HUES64 (cell line): ENCODE data around the gene OGFOD3.
"Not testable (repeated sequence)": the region's sequence is repeated elsewhere in the genome, so short reads cannot be mapped to it uniquely, and the experiment has no call there.

Experiments used
- H3K27ac ChIP-seq: 2 replicates; pipeline ENCODE4 v1.7.0; 2013; ENCODE audit warnings: low read depth, low read length, inconsistent platforms
- H3K27me3 ChIP-seq: 2 replicates; pipeline ENCODE4 v1.6.1; 2013; ENCODE audit warnings: mild to moderate bottlenecking, low read length; ENCODE audit not compliant: insufficient read depth
- H3K36me3 ChIP-seq: 2 replicates; pipeline ENCODE4 v1.6.1; 2013; ENCODE audit warnings: mild to moderate bottlenecking, low read length; ENCODE audit not compliant: insufficient read depth
- H3K4me1 ChIP-seq: 2 replicates; pipeline ENCODE4 v1.6.1; 2013; ENCODE audit warnings: mild to moderate bottlenecking, low read length, moderate library complexity; ENCODE audit not compliant: insufficient read depth
- H3K4me3 ChIP-seq: 2 replicates; pipeline ENCODE4 v1.5.1; 2013; ENCODE audit warnings: mild to moderate bottlenecking, low read length, moderate library complexity
- H3K9ac ChIP-seq: 2 replicates; pipeline ENCODE4 v1.6.1; 2013; ENCODE audit warnings: mild to moderate bottlenecking, low read depth, low read length
- H3K9me3 ChIP-seq: 2 replicates; pipeline ENCODE4 v1.6.1; 2013; ENCODE audit warnings: low read depth, low read length; ENCODE audit not compliant: insufficient read depth
- WGBS: fragments of 150-250, 120-280 bp; methylation state at CpG from one replicate; pipeline ENCODE4 v1.1.7; 2013; ENCODE audit warnings: missing lambda C conversion rate; 5-methylcytosine and 5-hydroxymethylcytosine counted together

The OGFOD3 gene

DNA sequence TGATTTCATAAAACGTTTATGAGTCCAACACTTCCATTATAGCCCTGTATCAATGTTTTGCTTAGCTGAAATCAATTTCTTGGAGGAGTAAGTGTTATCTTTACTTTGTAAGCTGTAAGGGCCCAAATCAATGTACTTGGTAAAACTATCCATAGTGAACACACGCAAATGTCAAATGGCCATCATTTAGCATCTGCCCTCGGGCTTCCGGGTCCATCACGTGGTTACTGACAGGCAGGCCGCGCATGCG is 39.5 kb upstream of the OGFOD3 start:
- H3K9ac ChIP-seq: peak overlapping the region; percentile 93
- 6% methylated on average over 8 of the region's 8 CpGs for WGBS
- H3K27ac ChIP-seq: peak overlapping the region; percentile 99
- H3K9me3 ChIP-seq: no peaks in the 10 kb centered on the region; the same call in 1 of the 2 replicates
- H3K27me3 ChIP-seq: no peaks in the 10 kb centered on the region
- peaks cover 26% of the 10 kb centered on the region for H3K36me3 ChIP-seq
- peaks cover 5% of the 10 kb centered on the region; the same call in 1 of the 2 replicates for H3K4me1 ChIP-seq
- peak overlapping the region; percentile 78 for H3K4me3 ChIP-seq

DNA sequence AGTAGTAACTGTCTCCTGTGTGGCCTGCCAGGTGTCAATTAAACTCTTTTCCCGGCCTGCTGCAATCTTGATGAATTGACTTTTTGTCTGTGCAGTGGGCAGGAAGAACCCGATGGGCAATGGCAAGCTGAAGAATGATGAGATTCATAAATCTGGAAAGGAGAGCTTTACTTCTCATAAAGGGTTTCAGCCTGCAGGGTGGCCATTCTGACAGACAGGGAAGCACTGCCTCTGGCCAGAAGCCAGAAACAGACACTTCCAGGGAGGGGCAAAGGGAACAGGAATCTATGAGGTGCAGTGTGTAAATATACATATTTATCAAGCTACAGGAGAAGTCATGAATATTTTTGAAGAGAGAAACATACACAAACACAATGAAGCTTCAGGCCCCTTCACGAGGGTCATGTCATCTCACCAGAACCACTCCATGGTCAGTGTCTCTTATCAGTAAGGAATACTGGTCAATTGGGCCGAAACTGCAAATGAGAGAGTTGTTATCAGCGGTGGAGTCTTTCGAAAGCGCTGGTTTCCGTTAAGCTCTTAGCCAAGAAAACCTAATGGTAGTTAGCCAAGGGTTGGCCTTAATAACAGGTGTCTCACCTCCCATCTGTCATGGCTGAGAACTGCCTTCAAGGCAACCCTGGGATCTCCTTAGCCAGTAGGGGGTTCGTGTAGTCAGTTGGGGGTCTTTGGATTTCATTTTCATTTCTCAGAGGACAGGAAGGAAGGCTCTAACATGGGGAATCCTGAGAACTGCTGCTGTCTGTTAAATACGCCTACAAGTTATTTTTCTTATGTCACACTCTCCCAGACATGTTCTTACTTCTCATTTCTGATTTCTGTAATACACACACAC is 38.9 kb upstream of the OGFOD3 start:
- peaks cover 20% of the 10 kb centered on the region for H3K36me3 ChIP-seq
- peak overlapping the region; percentile 99; the same call in 1 of the 2 replicates for H3K27ac ChIP-seq
- H3K4me1 ChIP-seq: peaks cover 5% of the 10 kb centered on the region; the same call in 1 of the 2 replicates
- H3K9me3 ChIP-seq: no peaks in the 10 kb centered on the region; the same call in 1 of the 2 replicates
- no peak overlapping the region for H3K9ac ChIP-seq
- no peaks in the 10 kb centered on the region for H3K27me3 ChIP-seq
- 71% methylated on average over 10 of the region's 10 CpGs for WGBS
- H3K4me3 ChIP-seq: peak overlapping the region; percentile 78

DNA sequence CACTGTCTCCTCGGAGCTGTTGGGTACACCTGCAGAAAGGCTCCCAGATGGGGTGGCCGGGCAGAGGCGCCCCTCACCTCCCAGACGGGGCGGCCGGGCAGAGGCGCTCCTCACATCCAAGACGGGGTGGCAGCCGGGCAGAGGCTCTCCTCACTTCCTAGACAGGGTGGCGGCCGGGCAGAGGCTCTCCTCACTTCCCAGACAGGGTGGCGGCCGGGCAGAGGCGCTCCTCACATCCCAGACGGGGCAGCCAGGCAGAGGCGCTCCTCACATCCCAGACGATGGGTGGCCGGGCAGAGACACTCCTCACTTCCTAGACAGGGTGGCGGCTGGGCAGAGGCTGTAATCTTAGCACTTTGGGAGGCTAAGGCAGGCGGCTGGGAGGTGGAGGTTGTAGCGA is 35.3 kb upstream of the OGFOD3 start:
- 97% methylated on average over 21 of the region's 21 CpGs for WGBS
- not testable (repeated sequence) for H3K27me3 ChIP-seq, H3K4me3 ChIP-seq, H3K27ac ChIP-seq, H3K9me3 ChIP-seq, H3K9ac ChIP-seq, H3K36me3 ChIP-seq
- peaks cover 11% of the 10 kb centered on the region; the same call in 1 of the 2 replicates for H3K4me1 ChIP-seq

DNA sequence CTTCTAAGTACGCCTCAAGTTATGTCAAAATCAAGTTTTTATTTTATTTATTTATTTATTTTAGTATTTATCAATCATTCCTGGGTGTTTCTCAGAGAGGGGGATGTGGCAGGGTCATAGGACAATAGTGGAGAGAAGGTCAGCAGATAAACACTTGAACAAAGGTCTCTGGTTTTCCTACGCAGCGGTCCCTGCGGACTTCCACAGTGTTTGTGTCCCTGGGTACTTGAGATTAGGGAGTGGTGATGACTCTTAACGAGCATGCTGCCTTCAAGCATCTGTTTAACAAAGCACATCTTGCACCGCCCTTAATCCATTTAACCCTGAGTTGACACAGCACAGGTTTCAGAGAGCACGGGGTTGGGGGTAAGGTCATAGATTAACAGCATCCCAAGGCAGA is 34.8 kb upstream of the OGFOD3 start:
- H3K36me3 ChIP-seq, H3K27ac ChIP-seq, H3K27me3 ChIP-seq, H3K4me3 ChIP-seq, H3K9me3 ChIP-seq, H3K9ac ChIP-seq: not testable (repeated sequence)
- WGBS: 88% methylated on average over 7 of the region's 7 CpGs
- H3K4me1 ChIP-seq: peaks cover 11% of the 10 kb centered on the region; the same call in 1 of the 2 replicates

DNA sequence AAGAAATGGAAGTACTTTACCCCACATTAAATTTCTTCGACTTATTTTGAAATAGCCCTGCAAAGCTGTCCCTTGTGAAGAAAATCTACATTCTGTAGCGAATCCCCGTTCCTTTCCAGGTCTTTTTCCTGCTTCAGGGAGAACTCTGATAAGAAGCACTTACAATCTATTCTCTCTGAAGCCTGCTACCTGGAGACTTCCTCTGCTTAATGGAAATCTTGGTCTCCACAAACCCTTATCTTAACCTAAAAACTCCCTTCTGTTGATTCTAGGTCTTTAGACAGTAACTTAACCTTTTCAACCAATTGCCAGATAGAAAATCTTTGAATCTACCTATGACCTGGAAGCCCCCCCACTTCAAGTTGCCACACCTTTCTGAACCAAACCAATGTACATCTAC is 33.8 kb upstream of the OGFOD3 start:
- H3K4me1 ChIP-seq: peaks cover 6% of the 10 kb centered on the region; the same call in 1 of the 2 replicates
- no peak overlapping the region for H3K27ac ChIP-seq
- peaks cover 4% of the 10 kb centered on the region; the same call in 1 of the 2 replicates for H3K9me3 ChIP-seq
- H3K4me3 ChIP-seq: no peak overlapping the region
- H3K27me3 ChIP-seq: no peaks in the 10 kb centered on the region
- no peaks in the 10 kb centered on the region; the same call in 1 of the 2 replicates for H3K36me3 ChIP-seq
- WGBS: 90% methylated on average over 3 of the region's 3 CpGs
- H3K9ac ChIP-seq: no peak overlapping the region

GRCh38 chr17:82450357-82451106 is 32.1 kb upstream of the OGFOD3 start, which contains the start of gene CYBC1:
Gene CYBC1, minus strand, starts transcription at chr17:82450752. Its CDS starts 1,498 bp downstream, at chr17:82449254.
- Histone ChIP-seq H3K9ac (peak within 1 kb of the TSS; percentile 95), H3K4me3 (peak within 1 kb of the TSS; percentile 95), H3K4me1 (peaks cover 6% of the 10 kb centered on the region; the same call in 1 of the 2 replicates), H3K36me3 (peaks cover 6% of the 10 kb centered on the region; the same call in 1 of the 2 replicates), H3K27ac (peak within 1 kb of the TSS; percentile 72; the same call in 1 of the 2 replicates), H3K27me3 (no peaks in the 10 kb centered on the region), H3K9me3 (peaks cover 4% of the 10 kb centered on the region; the same call in 1 of the 2 replicates)
- 1% methylated on average over 91 of the region's 91 CpGs for WGBS

DNA sequence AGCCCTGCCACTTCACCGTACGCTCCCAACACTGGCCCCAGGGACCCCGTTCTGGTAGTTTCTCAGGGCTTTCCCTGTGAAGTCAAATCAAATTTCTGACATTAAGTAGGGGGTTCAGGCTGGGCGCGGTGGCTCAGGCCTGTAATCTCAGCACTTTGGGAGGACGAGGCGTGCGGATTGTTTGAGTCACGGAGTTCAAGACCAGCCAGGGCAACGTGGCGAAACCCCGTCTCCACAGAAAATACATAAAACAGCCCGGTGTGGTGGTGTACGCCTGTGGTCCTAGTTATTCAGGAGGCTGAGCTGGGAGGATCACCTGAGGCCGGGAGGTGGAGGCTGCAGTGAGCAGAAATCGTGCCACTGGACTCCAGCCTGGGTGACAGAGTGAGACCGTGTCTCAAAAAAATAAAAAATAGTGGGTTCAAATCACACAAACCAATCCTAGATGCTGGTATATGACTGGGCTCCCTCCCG is 31.5 kb upstream of the OGFOD3 start:
- WGBS: 81% methylated on average over 18 of the region's 18 CpGs
- peaks cover 6% of the 10 kb centered on the region; the same call in 1 of the 2 replicates for H3K4me1 ChIP-seq
- peak overlapping the region; percentile 53; the same call in 1 of the 2 replicates for H3K27ac ChIP-seq
- no peaks in the 10 kb centered on the region for H3K27me3 ChIP-seq
- H3K9me3 ChIP-seq: peaks cover 4% of the 10 kb centered on the region; the same call in 1 of the 2 replicates
- peaks cover 8% of the 10 kb centered on the region; the same call in 1 of the 2 replicates for H3K36me3 ChIP-seq
- H3K9ac ChIP-seq: peak overlapping the region; percentile 95
- peak overlapping the region; percentile 95 for H3K4me3 ChIP-seq

DNA sequence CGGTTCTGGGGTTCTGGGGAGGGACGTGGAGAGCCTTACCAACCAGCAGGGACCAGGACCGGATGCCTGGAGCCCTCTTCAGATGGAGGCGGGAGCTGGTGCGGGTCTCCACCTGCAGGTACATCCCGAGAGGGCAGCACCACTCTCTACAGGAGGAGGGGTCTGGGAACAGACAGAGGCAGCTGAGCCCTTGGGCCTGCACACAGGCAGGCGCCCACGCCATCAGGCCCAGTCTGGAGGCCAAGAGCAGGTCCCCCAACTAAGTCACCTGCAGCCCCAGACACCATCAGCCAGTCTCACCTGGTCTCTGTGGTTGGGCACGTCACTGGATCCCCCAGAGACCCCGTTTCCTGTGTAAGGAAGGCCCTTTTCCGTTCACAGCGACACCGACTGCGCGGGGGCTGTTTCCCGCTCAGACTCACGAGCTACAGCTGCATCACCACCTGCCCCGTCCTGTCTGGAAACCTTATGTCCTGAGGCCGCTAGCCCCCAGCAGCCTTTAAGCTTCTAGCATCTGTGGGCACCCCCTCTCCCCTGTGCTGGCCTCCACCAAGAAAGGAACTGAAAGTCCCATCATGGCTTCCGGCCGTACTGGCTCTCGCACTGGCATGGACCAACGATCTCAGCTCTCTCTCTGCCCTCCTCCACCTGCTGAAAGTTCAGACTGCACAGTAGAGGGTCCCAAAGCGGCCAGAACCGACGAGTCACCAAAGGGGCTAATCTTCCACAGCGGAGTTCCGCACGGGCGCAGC is 30.9 kb upstream of the OGFOD3 start:
- H3K27ac ChIP-seq: no peak overlapping the region

DNA sequence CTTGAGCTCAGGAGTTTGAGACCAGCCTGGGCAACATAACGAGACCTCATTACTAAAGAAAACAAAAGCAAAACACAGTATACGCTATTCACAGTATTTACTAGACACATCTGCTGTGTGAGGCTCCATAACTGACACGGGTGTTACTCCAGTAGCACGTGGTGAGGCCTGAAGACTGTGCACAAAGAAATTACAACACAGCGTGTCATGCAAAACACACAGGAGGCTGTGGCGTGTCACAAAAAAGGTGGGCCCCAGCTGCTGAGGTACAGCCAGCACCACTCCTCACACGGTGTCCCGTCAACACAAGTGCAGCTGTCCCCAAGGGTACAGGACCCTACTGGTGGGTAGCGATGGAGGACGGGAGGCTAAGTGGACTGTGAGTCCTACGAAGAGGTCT is 29.5 kb upstream of the OGFOD3 start:
- Histone ChIP-seq H3K27me3 (no peaks in the 10 kb centered on the region), H3K36me3 (peaks cover 27% of the 10 kb centered on the region; the same call in 1 of the 2 replicates), H3K4me1 (peaks cover 6% of the 10 kb centered on the region; the same call in 1 of the 2 replicates), H3K9me3 (peaks cover 4% of the 10 kb centered on the region; the same call in 1 of the 2 replicates), H3K9ac (no peak overlapping the region), H3K27ac (no peak overlapping the region), H3K4me3 (no peak overlapping the region)
- 96% methylated on average over 11 of the region's 11 CpGs for WGBS

More for the DNA sequence above, 30.9 kb upstream of the OGFOD3 start:
- Histone ChIP-seq H3K9ac (peak overlapping the region; percentile 95; the same call in 1 of the 2 replicates), H3K9me3 (peaks cover 4% of the 10 kb centered on the region; the same call in 1 of the 2 replicates), H3K27me3 (no peaks in the 10 kb centered on the region), H3K4me1 (peaks cover 6% of the 10 kb centered on the region; the same call in 1 of the 2 replicates), H3K4me3 (peak overlapping the region; percentile 95), H3K36me3 (peaks cover 14% of the 10 kb centered on the region; the same call in 1 of the 2 replicates)
- WGBS: 91% methylated on average over 30 of the region's 30 CpGs

DNA sequence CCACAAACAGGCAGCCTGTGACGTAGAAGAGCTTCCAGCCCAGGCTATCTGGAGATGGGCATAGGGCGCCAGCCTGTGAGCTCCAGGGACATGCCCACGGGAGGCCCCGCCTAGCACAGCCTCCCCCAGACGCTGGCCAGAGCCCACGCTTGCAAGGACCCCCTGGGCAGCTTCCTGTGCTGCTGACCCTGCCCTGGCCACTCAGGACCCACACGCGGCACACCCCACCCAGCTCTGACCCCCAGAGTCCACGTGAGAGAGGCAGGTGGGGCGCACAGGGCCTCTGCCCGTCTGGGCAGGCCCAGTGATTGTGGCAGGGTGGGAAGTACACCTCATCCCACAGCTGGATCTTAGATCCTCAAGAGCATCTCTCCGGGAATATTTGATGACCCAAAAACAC is 28.3 kb upstream of the OGFOD3 start:
- H3K9ac ChIP-seq: no peak overlapping the region
- no peak overlapping the region for H3K4me3 ChIP-seq
- no peak overlapping the region for H3K27ac ChIP-seq
- WGBS: 96% methylated on average over 12 of the region's 12 CpGs
- H3K36me3 ChIP-seq: peaks cover 38% of the 10 kb centered on the region; the same call in 1 of the 2 replicates
- H3K9me3 ChIP-seq: no peaks in the 10 kb centered on the region
- H3K27me3 ChIP-seq: no peaks in the 10 kb centered on the region
- peaks cover 6% of the 10 kb centered on the region; the same call in 1 of the 2 replicates for H3K4me1 ChIP-seq
